HepG2 (cell line): ENCODE results near the gene ALDH4A1. TPM values are rescaled to one million over a fixed set of nuclear protein-coding genes. Genes with fewer than 3 reads are reported as not detected.

Experiments
- CAMTA2 ChIP-seq: sonication (generic); formaldehyde crosslinking; IDR thresholded peaks from 2 replicates; pipeline ENCODE4 v1.4.0; 2020; ENCODE audit warnings: mild to moderate bottlenecking, missing genetic modification reagents, borderline replicate concordance
- EP300 ChIP-seq, 3 experiments: sonication (generic) in 1 of 3; formaldehyde crosslinking in 1 of 3; IDR thresholded peaks; 2 replicates each; pipeline versions ENCODE4 v1.5.1 to v1.6.1; 2011 to 2020; ENCODE audit warnings: low read depth in 2 of 3, low read length in 2 of 3, borderline replicate concordance in 1 of 3, improper control_type of control experiment in 1 of 3, mild to moderate bottlenecking in 1 of 3, missing genetic modification reagents in 1 of 3, moderate library complexity in 1 of 3
- FOXP4 ChIP-seq: sonication (generic); formaldehyde crosslinking; IDR thresholded peaks from 2 replicates; pipeline ENCODE4 v1.4.0; 2020; ENCODE audit warnings: missing genetic modification reagents
- GFI1 ChIP-seq: sonication (generic); formaldehyde crosslinking; IDR thresholded peaks from 2 replicates; pipeline ENCODE4 v1.5.0; 2020; ENCODE audit warnings: missing genetic modification reagents, mild to moderate bottlenecking, borderline replicate concordance
- HNF4A ChIP-seq: sonication (generic); formaldehyde crosslinking; IDR thresholded peaks from 2 replicates; pipeline ENCODE4 v1.4.0; 2020; ENCODE audit warnings: missing genetic modification reagents
- LRRFIP1 ChIP-seq: sonication (generic); formaldehyde crosslinking; conservative IDR thresholded peaks from 2 replicates; pipeline ENCODE4 v1.4.0; 2020; ENCODE audit warnings: missing genetic modification reagents
- MAZ ChIP-seq, 2 experiments: sonication (generic) in 1 of 2; formaldehyde crosslinking in 1 of 2; IDR thresholded peaks; 2 replicates each; pipeline versions ENCODE4 v1.5.0 to v1.6.1; 2012 to 2020; ENCODE audit warnings: low read depth in 2 of 2, mild to moderate bottlenecking in 2 of 2, borderline replicate concordance in 1 of 2, improper control_type of control experiment in 1 of 2, low read length in 1 of 2, missing genetic modification reagents in 1 of 2, moderate library complexity in 1 of 2
- MTERF4 ChIP-seq: sonication (generic); formaldehyde crosslinking; IDR thresholded peaks from 2 replicates; pipeline ENCODE4 v1.8.0; 2023; ENCODE audit warnings: mild to moderate bottlenecking, missing genetic modification reagents
- MXD1 ChIP-seq: sonication (generic); formaldehyde crosslinking; IDR thresholded peaks from 2 replicates; pipeline ENCODE4 v1.4.0; 2020; ENCODE audit warnings: mild to moderate bottlenecking, missing genetic modification reagents
- PAF1 ChIP-seq: IDR thresholded peaks from 2 replicates; pipeline ENCODE4 v1.6.1; 2016; ENCODE audit warnings: missing genetic modification reagents, missing compliant biosample characterization
- THAP7 ChIP-seq: sonication (generic); formaldehyde crosslinking; IDR thresholded peaks from 2 replicates; pipeline ENCODE4 v1.8.1; 2023; ENCODE audit warnings: mild to moderate bottlenecking, missing genetic modification reagents
- YEATS4 ChIP-seq: sonication (generic); formaldehyde crosslinking; IDR thresholded peaks from 2 replicates; pipeline ENCODE4 v1.4.0; 2020; ENCODE audit warnings: missing genetic modification reagents, borderline replicate concordance
- ZBTB10 ChIP-seq: sonication (generic); formaldehyde crosslinking; IDR thresholded peaks from 2 replicates; pipeline ENCODE4 v1.4.0; 2020; ENCODE audit warnings: missing genetic modification reagents, borderline replicate concordance
- ZNF343 ChIP-seq: sonication (generic); formaldehyde crosslinking; IDR thresholded peaks from 2 replicates; pipeline ENCODE4 v1.4.0; 2020; ENCODE audit warnings: mild to moderate bottlenecking, missing genetic modification reagents
- ZNF562 ChIP-seq: sonication (generic); formaldehyde crosslinking; IDR thresholded peaks from 2 replicates; pipeline ENCODE4 v1.8.0; 2022; ENCODE audit warnings: missing genetic modification reagents, borderline replicate concordance
- ZNF616 ChIP-seq: sonication (generic); formaldehyde crosslinking; IDR thresholded peaks from 2 replicates; pipeline ENCODE4 v1.5.0; 2020; ENCODE audit warnings: low read depth, mild to moderate bottlenecking, missing genetic modification reagents
- ZNF83 ChIP-seq: sonication (generic); formaldehyde crosslinking; IDR thresholded peaks from 2 replicates; pipeline ENCODE4 v1.4.0; 2020; ENCODE audit warnings: missing genetic modification reagents, mild to moderate bottlenecking, borderline replicate concordance
- polyA plus RNA-seq, 8 experiments: library from polyadenylated mRNA; depleted of rRNA in 3 of 8; stranded (reverse) in 7 of 8; unstranded in 1 of 8; fragments of >200 nt; fragmentation: Illumina TruSeq in 4 of 8; extraction: Trizol in 4 of 8; gene quantifications; 2 replicates each; pipeline versions ENCODE4 v1.2.1 to v1.2.3, GENCODE V29; 2011 to 2016; ENCODE audit warnings: low read depth in 4 of 8, missing spikeins in 1 of 8, mixed read lengths in 1 of 8; ENCODE audit not compliant: insufficient read depth in 1 of 8
- total RNA-seq, 5 experiments: library from RNA; depleted of rRNA; stranded (reverse); fragments of >200 nt; fragmentation: Illumina TruSeq; extraction: Trizol; gene quantifications; 2 replicates each; pipeline ENCODE4 v1.2.3, GENCODE V29; 2016; ENCODE audit warnings: low read depth in 1 of 5

ALDH4A1 gene
- total and polyA plus RNA-seq, 2 of the 13 experiments (the other 11 are each of a cell fraction or from before 2014, with no cell fraction given): 76.4 to 240 TPM

- no peak for TF ChIP-seq ZBTB10 (CRISPR knock-in tag)
- TF ChIP-seq MTERF4 (CRISPR knock-in tag): no peak
- no peak for TF ChIP-seq PAF1
- no peak for TF ChIP-seq ZNF562 (CRISPR knock-in tag)
- TF ChIP-seq THAP7: peak; percentile 26; the same call in 1 of the 2 replicates
- no peak for TF ChIP-seq ZNF83 (CRISPR knock-in tag)
- no peak for TF ChIP-seq LRRFIP1
- peak; percentile 80; the same call in 1 of the 2 replicates for TF ChIP-seq CAMTA2 (CRISPR knock-in tag)
- peak; percentile 92 for TF ChIP-seq MXD1
- no peak for TF ChIP-seq EP300 (IDR thresholded peaks at IDR 0.05; ENCODE audit: low read depth in 2 of 2, low read length in 2 of 2)
- no peak for TF ChIP-seq EP300 (CRISPR knock-in tag; IDR thresholded peaks at IDR 0.05; ENCODE audit: borderline replicate concordance)
- no peak for TF ChIP-seq GFI1 (CRISPR knock-in tag)
- TF ChIP-seq ZNF616 (CRISPR knock-in tag): no peak
- TF ChIP-seq MAZ (IDR thresholded peaks at IDR 0.05; ENCODE audit: borderline replicate concordance, low read depth, low read length): no peak; the same call in 1 of the 2 replicates
- TF ChIP-seq MAZ (CRISPR knock-in tag; IDR thresholded peaks at IDR 0.05; ENCODE audit: low read depth): peak; percentile 9
- TF ChIP-seq HNF4A (CRISPR knock-in tag): no peak
- no peak; the same call in 1 of the 2 replicates for TF ChIP-seq FOXP4 (CRISPR knock-in tag)
- peak; percentile 60; the same call in 1 of the 2 replicates for TF ChIP-seq YEATS4
- peak; percentile 86; the same call in 1 of the 2 replicates for TF ChIP-seq ZNF343 (CRISPR knock-in tag)
Measured at GRCh38 chr1:18902523-18903290, at the start of gene ALDH4A1 (continued).
